ENCODE measurements around the gene CCDC137. TPM values are rescaled to one million over a fixed set of nuclear protein-coding genes. Genes with fewer than 3 reads are reported as not detected.

CCDC137 gene
- polyA plus RNA-seq, 2 donors: 22.2 to 33.0 TPM

GRCh38 chr17:81696218-81696941 lies 29.8 kb downstream of the CCDC137 start:
- H3K36me3 ChIP-seq (ENCODE audit: control insufficient read depth in 2 of 2, insufficient read depth in 2 of 2, low read length in 1 of 2): peaks cover 20 to 69% of the 10 kb centered on the region in 2 donors
- 90 to 91% methylated on average over 39 to 40 of the region's 40 CpGs for WGBS, 2 donors

GRCh38 chr17:81697261-81698044 lies 30.9 kb downstream of the CCDC137 start:
- Histone ChIP-seq H3K36me3 (ENCODE audit: control insufficient read depth in 2 of 2, insufficient read depth in 2 of 2, low read length in 1 of 2) (peaks cover 20 to 63% of the 10 kb centered on the region in 2 donors), H3K27ac (ENCODE audit: low read depth in 2 of 2, low read length in 1 of 2) (no peak overlapping the region), H3K4me3 (ENCODE audit: low read depth in 1 of 2, low read length in 2 of 2) (no peak overlapping the region), H3K9me3 (ENCODE audit: control insufficient read depth in 2 of 2, insufficient read depth in 1 of 2, low read depth in 1 of 2, low read length in 1 of 2) (no peaks in the 10 kb centered on the region), H3K4me1 (ENCODE audit: control insufficient read depth in 2 of 2, insufficient read depth in 2 of 2, low read length in 1 of 2) (peaks cover 3 to 15% of the 10 kb centered on the region in 2 donors), H3K27me3 (ENCODE audit: control insufficient read depth in 1 of 2, insufficient read depth in 2 of 2, low read length in 2 of 2) (no peaks in the 10 kb centered on the region)
- WGBS, 2 donors: 85 to 90% methylated on average over 25 of the region's 25 CpGs

More at GRCh38 chr17:81696218-81696941, 29.8 kb downstream of the CCDC137 start:
- peaks cover 3 to 5% of the 10 kb centered on the region in 2 donors for H3K4me1 ChIP-seq (ENCODE audit: control insufficient read depth in 2 of 2, insufficient read depth in 2 of 2, low read length in 1 of 2)
- no peak overlapping the region for H3K4me3 ChIP-seq (ENCODE audit: low read depth in 1 of 2, low read length in 2 of 2)
- H3K27me3 ChIP-seq (ENCODE audit: control insufficient read depth in 1 of 2, insufficient read depth in 2 of 2, low read length in 2 of 2): no peaks in the 10 kb centered on the region
- H3K9me3 ChIP-seq (ENCODE audit: control insufficient read depth in 2 of 2, insufficient read depth in 1 of 2, low read depth in 1 of 2, low read length in 1 of 2): no peaks in the 10 kb centered on the region
- no peak overlapping the region for H3K27ac ChIP-seq (ENCODE audit: low read depth in 2 of 2, low read length in 1 of 2)

GRCh38 chr17:81700353-81701287 lies 34.1 kb downstream of the CCDC137 start:
- WGBS, 2 donors: 81 to 82% methylated on average over 25 of the region's 25 CpGs
- H3K36me3 ChIP-seq (ENCODE audit: control insufficient read depth in 2 of 2, insufficient read depth in 2 of 2, low read length in 1 of 2): peaks cover 4 to 41% of the 10 kb centered on the region in 2 donors
- H3K27ac ChIP-seq (ENCODE audit: low read depth in 2 of 2, low read length in 1 of 2): no peak overlapping the region

GRCh38 chr17:81701288-81702071 lies 34.9 kb downstream of the CCDC137 start:
- 63 to 64% methylated on average over 23 of the region's 23 CpGs for WGBS, 2 donors
- H3K9me3 ChIP-seq (ENCODE audit: control insufficient read depth in 2 of 2, insufficient read depth in 1 of 2, low read depth in 1 of 2, low read length in 1 of 2): no peaks in the 10 kb centered on the region
- peak overlapping the region in 1 of 2 donors; percentile 96 for H3K27ac ChIP-seq (ENCODE audit: low read depth in 2 of 2, low read length in 1 of 2)
- H3K27me3 ChIP-seq (ENCODE audit: control insufficient read depth in 1 of 2, insufficient read depth in 2 of 2, low read length in 2 of 2): no peaks in the 10 kb centered on the region
- H3K4me1 ChIP-seq (ENCODE audit: control insufficient read depth in 2 of 2, insufficient read depth in 2 of 2, low read length in 1 of 2): peaks cover 3 to 19% of the 10 kb centered on the region in 2 donors
- peaks cover under 1 to 39% of the 10 kb centered on the region in 2 donors for H3K36me3 ChIP-seq (ENCODE audit: control insufficient read depth in 2 of 2, insufficient read depth in 2 of 2, low read length in 1 of 2)
- peak overlapping the region in 1 of 2 donors; percentile 91 for H3K4me3 ChIP-seq (ENCODE audit: low read depth in 1 of 2, low read length in 2 of 2)

More at GRCh38 chr17:81700353-81701287, 34.1 kb downstream of the CCDC137 start:
- Histone ChIP-seq H3K9me3 (ENCODE audit: control insufficient read depth in 2 of 2, insufficient read depth in 1 of 2, low read depth in 1 of 2, low read length in 1 of 2) (no peaks in the 10 kb centered on the region), H3K27me3 (ENCODE audit: control insufficient read depth in 1 of 2, insufficient read depth in 2 of 2, low read length in 2 of 2) (no peaks in the 10 kb centered on the region), H3K4me3 (ENCODE audit: low read depth in 1 of 2, low read length in 2 of 2) (no peak overlapping the region), H3K4me1 (ENCODE audit: control insufficient read depth in 2 of 2, insufficient read depth in 2 of 2, low read length in 1 of 2) (peaks cover 3 to 19% of the 10 kb centered on the region in 2 donors)

GRCh38 chr17:81702934-81703746 lies 36.6 kb downstream of the CCDC137 start, which contains the start of gene MRPL12:
TSS of gene MRPL12 (plus strand) at chr17:81703367. CDS start at chr17:81703502, 135 bp downstream.
- Histone ChIP-seq H3K4me3 (ENCODE audit: low read depth in 1 of 2, low read length in 2 of 2) (peak within 1 kb of the TSS; percentile 91 to 94), H3K36me3 (ENCODE audit: control insufficient read depth in 2 of 2, insufficient read depth in 2 of 2, low read length in 1 of 2) (peaks cover 0 to 39% of the 10 kb centered on the region in 2 donors), H3K4me1 (ENCODE audit: control insufficient read depth in 2 of 2, insufficient read depth in 2 of 2, low read length in 1 of 2) (peaks cover 3 to 19% of the 10 kb centered on the region in 2 donors), H3K9me3 (ENCODE audit: control insufficient read depth in 2 of 2, insufficient read depth in 1 of 2, low read depth in 1 of 2, low read length in 1 of 2) (no peaks in the 10 kb centered on the region), H3K27ac (ENCODE audit: low read depth in 2 of 2, low read length in 1 of 2) (peak within 1 kb of the TSS; percentile 74 to 96), H3K27me3 (ENCODE audit: control insufficient read depth in 1 of 2, insufficient read depth in 2 of 2, low read length in 2 of 2) (no peaks in the 10 kb centered on the region)
- 0 to 1% methylated on average over 102 of the region's 102 CpGs for WGBS, 2 donors

GRCh38 chr17:81703747-81704654 lies 37.5 kb downstream of the CCDC137 start:
- Histone ChIP-seq H3K9me3 (ENCODE audit: control insufficient read depth in 2 of 2, insufficient read depth in 1 of 2, low read depth in 1 of 2, low read length in 1 of 2) (no peaks in the 10 kb centered on the region), H3K27ac (ENCODE audit: low read depth in 2 of 2, low read length in 1 of 2) (peak overlapping the region; percentile 74 to 81), H3K36me3 (ENCODE audit: control insufficient read depth in 2 of 2, insufficient read depth in 2 of 2, low read length in 1 of 2) (peaks cover 0 to 39% of the 10 kb centered on the region in 2 donors), H3K4me1 (ENCODE audit: control insufficient read depth in 2 of 2, insufficient read depth in 2 of 2, low read length in 1 of 2) (peaks cover 3 to 19% of the 10 kb centered on the region in 2 donors), H3K4me3 (ENCODE audit: low read depth in 1 of 2, low read length in 2 of 2) (peak overlapping the region; percentile 91 to 94), H3K27me3 (ENCODE audit: control insufficient read depth in 1 of 2, insufficient read depth in 2 of 2, low read length in 2 of 2) (no peaks in the 10 kb centered on the region)
- WGBS, 2 donors: 28 to 31% methylated on average over 24 to 27 of the region's 27 CpGs

- Histone ChIP-seq H3K27me3 (ENCODE audit: control insufficient read depth in 1 of 2, insufficient read depth in 2 of 2, low read length in 2 of 2) (no peaks in the 10 kb centered on the region), H3K36me3 (ENCODE audit: control insufficient read depth in 2 of 2, insufficient read depth in 2 of 2, low read length in 1 of 2) (peaks cover 0 to 37% of the 10 kb centered on the region in 2 donors), H3K4me3 (ENCODE audit: low read depth in 1 of 2, low read length in 2 of 2) (no peak overlapping the region), H3K4me1 (ENCODE audit: control insufficient read depth in 2 of 2, insufficient read depth in 2 of 2, low read length in 1 of 2) (peaks cover 4 to 24% of the 10 kb centered on the region in 2 donors), H3K9me3 (ENCODE audit: control insufficient read depth in 2 of 2, insufficient read depth in 1 of 2, low read depth in 1 of 2, low read length in 1 of 2) (no peaks in the 10 kb centered on the region), H3K27ac (ENCODE audit: low read depth in 2 of 2, low read length in 1 of 2) (no peak overlapping the region)
- 93 to 94% methylated on average over 30 of the region's 30 CpGs for WGBS, 2 donors
Observed at GRCh38 chr17:81705518-81706231, 39.1 kb downstream of the CCDC137 start.

Measured in esophagus (tissue), 2 donors.